OCI-LY1 (cell line): ENCODE results near the gene MTHFD1L.

Experiments used
- CTCF ChIP-seq: fragments of 200-600 bp; sonication (generic), shearing (Covaris generic); IDR thresholded peaks from 2 replicates; pipeline ENCODE4 v1.5.1; 2017; ENCODE audit warnings: mild to moderate bottlenecking, antibody characterized with exemption, low read length, moderate library complexity, mixed read lengths
- EZH2 ChIP-seq: fragments of 200-600 bp; sonication (generic), shearing (Covaris generic); IDR thresholded peaks from 2 replicates; pipeline ENCODE4 v1.8.0; 2017; ENCODE audit warnings: borderline replicate concordance, mixed run types, mild to moderate bottlenecking, antibody characterized with exemption, low read length, moderate library complexity, mixed read lengths

- TF ChIP-seq CTCF (no peak), EZH2 (no peak)
These were observed 230.7 kb downstream of the MTHFD1L start for GRCh38 chr6:151096255-151096612.
